ENCODE results near the gene SPINK4.

SPINK4 gene, protein sequence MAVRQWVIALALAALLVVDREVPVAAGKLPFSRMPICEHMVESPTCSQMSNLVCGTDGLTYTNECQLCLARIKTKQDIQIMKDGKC

DNA sequence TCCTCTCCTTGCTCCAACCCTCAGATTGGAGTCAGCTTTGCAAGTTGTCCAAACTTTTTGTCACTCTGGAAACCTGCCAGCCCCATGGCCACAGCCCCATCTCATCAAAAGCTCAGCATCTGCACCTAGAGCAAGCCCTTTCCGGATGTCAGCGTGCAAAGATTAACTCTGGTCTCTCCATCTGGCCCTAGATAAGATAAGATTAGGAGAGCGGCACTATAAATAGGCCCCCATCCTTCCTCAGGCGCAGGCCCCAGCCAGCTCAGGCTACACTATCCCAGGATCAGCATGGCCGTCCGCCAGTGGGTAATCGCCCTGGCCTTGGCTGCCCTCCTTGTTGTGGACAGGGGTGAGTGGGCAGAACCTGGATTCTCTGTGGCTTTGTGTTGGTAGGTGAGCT lies at the start of gene SPINK4:
SPINK4 (plus strand) TSS at position 247 of the 400 bp plus-strand sequence; CDS start at position 289, 42 bp downstream.
- no peak for DNase-seq (ENCODE audit: low read depth in 2 of 2)

DNA sequence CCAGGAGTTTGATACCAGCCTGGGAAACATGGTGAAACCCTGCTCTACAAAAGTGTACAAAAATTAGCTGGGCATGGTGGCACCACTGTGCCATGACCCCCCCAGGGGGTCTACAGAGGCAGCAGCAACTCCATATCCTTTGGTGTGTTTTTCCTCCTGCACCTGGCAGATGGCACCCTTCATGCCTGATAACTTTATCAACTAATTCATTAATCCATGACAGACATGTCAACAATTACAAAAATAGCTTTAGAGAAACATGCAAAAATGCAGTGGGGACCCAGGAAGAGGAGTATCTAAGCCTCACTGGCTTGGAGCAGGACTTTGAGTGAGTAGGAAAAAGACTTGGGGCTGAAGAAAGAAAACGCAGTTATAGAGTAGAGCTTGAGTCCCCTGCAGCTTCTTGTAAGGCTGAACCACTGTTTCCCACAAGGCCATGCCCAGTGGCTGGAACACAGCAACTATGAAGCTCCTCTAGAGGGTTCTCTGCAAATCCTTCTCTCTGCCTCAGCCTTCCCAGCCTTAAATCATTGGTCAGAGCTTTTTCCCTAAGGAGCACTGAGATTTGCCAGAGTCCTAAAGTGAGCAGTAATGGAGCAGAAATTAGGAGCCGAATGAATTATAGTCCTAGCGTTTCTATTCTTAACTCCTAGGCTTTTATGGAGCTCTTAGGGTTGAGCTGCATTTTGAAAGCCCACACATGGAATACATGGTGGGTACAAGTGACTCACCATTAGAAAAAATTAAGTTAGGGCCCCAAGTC lies 47.3 kb upstream of the SPINK4 start:
- DNase-seq (ENCODE audit: low read depth in 2 of 2): peak; percentile 72 to 74

DNA sequence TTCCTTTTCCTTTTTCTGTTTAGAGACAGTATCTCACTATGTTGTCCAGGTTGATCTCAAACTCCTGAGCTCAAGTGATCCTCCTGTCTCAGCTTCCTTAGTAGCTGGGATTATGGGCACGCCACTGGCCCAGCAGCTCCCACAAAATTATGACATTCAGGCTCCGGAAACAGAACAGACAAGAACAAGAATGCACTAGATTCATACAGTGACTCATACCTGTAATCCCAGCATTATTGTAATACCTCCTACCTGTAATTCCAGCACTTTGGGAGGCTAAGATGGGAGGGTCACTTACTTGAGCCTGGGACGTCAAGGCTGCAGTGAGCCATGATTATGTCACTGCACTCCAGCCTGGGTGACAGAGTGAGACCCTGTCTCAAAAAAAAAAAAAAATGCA lies 46.1 kb upstream of the SPINK4 start:
- no peak for DNase-seq (ENCODE audit: low read depth in 2 of 2)

DNA sequence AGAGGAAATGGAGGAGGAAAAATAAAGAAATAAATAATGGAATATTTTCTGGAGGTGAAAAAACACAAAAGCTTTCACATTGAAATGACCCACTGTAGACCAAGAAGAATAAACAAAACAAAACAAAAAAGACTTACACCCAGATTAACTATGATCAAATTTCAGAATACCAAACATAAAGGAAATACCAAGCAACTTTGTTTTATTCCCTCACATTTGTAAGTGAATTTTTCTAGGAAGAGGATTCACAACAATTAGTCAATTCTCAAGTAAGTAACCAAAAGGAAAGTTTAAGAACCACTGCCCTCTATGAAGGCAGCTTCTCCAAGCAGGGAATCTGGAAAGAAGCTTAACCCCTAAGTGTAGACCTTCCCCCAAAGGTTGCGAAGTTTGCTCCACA lies 43.2 kb upstream of the SPINK4 start:
- no peak for DNase-seq (ENCODE audit: low read depth in 2 of 2)

DNA sequence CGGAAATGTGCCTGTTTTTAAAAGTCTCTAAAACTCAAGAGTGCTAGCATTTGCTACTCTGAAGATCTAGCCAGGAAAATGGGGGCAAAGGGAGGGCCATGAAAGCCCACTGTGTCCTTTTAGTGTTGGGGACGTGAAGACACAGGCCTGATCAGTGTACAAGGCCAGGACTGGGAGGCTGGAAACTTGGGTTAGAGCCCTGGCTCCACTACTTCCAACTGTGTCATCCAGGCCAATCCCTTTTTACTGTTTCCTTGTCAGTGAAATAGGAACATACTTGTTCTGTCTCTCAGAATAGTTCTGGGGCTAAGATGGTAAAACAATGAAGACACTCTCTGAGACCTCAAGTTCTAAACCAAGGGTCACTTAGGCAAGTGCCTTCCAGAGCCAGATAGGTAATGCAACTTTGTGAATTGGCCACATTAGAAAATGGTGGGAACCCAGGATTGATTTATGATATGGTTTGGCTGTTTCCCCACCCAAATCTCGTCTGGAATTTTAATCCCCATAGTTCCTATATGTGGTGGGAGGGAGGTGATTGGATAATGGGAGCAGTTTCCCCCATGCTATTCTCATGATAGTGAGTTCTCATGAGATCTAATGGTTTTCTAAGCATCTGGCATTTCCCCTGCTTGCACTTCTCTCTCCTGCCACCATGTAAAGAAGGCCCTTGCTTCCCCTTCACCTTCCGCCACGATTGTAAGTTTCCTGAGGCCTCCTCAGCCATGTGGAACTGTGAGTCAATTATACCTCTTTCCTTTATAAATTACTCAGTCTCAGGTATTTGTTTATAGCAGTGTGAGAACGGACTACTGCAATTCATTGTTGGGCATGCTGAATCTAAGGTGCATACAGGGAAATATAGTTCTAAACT lies 42.5 kb upstream of the SPINK4 start:
- DNase-seq (ENCODE audit: low read depth in 2 of 2): no peak

DNA sequence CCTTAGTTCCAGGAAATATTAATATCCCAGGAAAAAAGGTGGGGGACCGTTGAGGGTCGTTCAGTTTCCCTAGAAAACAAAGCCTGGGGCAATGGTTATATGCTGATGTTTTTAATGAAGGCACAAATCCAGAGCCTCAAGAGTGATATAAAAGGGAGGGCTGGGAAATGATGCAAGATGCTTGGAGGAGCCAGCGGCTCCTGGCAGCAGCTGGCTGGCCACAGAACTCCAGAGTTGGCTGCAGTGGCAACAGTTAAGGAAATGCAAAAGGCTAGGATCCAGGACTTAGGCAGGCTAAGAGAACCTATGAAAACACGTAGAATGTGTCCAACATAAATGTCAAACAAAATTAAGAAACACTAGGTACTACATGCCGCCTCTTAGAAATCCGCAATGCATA lies 41.8 kb upstream of the SPINK4 start:
- no peak for DNase-seq (ENCODE audit: low read depth in 2 of 2)

DNA sequence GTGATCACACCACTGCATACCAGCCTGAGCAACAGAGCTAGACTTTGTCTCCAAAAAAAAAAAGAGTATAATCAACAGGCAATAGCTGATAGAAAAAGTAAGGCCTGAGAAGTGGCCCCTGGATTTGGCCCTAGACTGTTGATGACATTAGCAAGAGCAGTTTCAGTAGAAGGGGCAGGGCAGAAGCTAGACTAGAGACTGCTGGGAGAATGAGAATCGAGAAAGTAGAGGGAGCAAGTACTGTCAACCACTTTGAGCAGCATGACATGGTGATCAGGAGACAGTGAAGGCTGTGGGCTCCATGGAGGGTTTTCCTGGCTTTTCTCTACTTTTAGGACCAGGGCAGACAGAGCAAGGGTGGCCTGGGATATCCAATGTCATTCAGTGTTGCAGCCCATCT lies 37.9 kb upstream of the SPINK4 start:
- no peak for DNase-seq (ENCODE audit: low read depth in 2 of 2)

DNA sequence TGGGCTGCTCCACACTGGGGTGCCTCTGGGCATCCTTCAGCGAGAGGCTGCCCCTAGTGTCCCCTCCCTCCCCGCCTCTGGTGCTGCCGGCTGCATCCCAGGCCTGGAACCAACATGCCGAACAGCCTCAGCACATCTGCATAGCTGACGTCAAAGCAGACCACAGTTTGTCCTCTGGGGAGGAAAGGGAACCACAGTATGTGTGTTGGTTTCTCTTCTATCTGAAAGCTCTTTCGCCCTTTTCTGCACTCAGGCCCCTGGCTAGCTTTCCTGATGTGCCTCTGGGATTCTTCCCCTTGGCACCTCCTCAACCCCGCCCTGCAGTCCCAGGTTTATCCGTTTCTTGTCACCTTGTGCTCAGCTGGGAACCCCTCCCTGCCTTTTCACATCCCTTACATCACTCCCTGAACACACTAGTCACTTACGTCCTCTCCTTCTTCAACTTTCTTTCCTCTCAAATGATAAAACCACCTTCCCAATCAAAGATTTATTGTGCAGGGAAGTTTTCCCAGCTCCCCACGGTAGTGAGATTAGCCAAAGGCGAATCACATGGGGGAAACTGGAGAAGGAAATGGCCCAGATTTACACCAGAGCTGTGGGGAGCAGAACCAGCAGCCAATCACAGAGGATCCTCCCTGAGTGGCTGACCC lies 37.3 kb upstream of the SPINK4 start:
- DNase-seq (ENCODE audit: low read depth in 2 of 2): peak; percentile 73 to 74

DNA sequence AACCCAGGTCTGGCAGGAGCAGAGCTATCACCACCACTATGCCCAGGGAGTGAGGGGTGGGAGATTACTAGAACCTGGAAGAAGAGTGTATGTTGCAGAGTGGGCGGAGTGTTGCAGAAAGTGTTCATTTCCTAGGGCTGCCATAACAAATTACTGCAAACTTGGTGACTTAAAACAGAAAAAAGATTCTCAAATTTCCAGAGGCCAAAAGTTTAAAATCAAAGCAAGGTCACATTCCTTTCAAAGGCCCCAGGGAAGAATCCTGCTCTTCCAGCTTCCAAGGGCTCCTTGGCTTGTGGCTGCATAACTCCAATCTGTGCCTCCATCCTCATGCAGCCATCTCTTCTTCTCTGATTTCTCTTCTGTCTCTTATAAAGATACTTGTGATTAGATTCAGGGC lies 30.6 kb upstream of the SPINK4 start:
- no peak for DNase-seq (ENCODE audit: low read depth in 2 of 2)

DNA sequence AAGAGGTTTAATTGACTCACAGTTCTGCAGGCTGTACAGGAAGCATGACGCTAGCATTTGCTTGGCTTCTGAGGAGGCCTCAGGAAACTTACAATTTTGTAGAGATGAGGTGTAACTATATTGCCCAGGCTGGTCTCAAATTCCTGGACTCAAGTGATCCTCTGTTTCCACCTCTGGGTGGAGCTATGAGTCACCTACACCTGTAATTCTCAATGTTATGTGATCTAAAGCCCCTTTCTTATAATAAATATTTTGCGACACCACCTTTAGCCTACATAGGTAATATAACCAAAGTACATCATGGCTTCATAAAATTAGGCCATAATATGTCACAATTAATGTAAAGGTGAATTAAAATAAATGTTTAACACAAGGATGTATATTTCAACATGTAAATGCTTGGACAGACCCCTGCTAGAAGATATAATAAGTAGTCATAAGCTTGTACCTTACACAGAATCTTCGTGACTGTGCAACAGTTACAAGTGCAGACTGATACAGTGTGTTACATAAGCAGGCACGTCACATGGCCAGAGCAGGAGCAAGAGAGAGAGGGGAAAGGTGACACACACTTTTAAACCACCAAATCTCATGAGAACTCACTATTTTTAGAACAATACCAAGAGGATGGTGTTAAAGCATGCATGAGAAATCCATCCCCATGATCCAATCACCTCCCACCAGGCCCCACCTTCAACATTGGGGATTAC lies 29.8 kb upstream of the SPINK4 start:
- DNase-seq (ENCODE audit: low read depth in 2 of 2): no peak

DNA sequence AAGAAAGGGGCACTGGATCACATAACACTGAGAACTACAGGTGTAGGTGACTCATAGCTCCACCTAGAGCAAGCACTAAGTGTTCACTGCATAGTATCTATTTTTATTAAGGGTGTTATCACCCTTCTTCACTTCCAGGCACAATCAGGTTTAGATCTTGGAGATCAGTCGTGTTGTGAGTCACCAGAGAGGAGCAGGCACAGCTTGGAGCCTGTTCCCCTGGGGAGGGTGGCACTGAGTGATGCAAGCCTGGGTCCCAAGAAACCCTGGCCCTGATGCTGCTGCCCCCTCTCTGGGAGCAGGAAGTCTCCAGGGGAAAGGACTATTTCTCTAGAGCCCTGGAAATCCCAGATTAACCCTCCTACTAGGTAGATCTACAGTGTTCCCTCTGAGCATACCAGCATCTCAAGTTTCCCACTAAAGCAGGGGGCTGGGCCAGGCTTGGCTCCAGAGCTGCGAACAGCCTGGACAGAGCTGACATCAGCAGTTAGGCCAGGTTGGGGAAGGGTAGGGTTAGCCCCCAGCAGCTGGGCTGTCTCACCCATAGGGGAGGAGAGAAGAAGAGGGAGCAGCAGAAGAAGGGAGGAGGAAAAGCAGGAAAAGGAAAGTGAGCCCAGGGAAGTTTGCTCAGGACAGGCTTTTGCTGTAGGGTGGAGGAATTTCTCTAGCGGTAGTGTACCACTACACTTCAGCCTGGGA lies 28.1 kb upstream of the SPINK4 start:
- no peak for DNase-seq (ENCODE audit: low read depth in 2 of 2)

DNA sequence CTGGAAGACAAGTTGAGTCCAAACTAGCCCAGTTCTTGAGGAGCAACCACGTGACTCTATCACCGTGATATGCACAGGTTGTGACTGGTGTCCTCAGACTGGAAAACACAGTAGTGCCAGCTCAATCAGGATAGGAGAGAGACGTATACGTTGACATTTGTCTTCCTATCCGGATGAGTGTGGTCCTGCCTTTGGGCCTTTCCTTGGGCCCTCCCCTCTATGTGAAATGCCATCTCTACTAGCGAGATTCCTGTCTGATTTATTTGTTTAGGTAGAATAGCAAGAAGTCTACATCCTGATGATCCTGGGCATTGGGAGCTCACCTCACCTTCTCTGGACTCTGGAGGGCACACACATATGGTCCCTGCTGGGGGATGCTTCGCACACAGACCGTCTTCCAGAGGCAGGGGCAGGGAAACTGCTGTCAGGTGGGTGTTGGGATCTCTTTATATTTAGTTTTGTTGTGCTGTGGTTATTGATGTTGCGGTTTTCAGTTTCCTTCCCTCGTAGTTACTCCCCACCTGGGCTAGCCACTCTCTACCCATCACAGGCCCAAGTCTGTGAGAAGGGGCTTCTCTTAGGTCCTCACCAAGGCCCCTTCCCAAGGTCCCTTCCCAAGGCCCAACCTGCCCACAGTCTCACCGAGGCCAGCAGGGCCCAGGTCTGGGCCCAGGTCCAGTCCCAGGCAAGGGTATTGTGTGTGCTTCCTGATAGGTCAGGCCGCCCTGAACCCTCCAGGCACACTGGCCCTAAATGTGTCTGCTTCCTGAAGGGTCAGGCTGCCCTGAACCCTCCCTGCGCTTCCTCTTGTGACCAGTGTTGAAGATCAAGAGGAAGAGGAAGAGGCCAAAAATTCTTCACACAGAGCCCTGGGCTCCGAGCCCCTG lies 19.0 kb upstream of the SPINK4 start:
- DNase-seq (ENCODE audit: low read depth in 2 of 2): no peak

DNA sequence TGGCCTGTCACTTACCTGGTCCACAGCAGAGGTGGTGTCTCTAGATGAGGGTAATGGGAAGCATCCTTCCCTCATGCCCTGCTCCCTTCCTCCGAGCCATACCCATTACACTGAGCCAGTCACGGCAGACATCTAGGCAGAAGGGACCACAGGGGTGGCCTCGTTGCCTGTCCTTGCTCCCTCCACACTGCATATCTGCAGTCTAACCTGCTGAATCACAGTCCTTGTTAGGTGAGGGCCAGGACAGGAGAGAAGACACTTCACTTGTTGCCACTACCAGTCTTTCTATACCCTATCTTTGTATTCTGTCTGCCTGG lies 18.4 kb upstream of the SPINK4 start:
- DNase-seq (ENCODE audit: low read depth in 2 of 2): no peak

DNA sequence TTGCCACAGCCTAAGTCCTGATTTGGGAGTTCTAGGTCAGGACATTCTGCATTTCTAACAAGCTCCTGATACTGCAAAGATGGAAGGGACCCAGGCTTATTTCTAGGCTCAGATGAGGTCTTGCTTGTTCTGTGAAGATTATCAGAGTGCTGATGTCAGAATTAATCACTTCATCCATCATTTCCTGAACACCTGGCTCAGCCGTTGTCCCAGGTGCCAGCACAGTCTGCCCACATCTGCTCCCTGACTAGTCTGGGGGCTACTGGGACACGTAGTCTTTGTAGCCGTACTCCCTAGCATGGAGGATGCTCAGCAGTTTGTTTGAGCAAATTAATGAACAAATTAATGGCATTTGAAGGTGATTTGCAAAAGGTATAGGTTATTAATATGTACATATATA lies 17.9 kb upstream of the SPINK4 start:
- DNase-seq (ENCODE audit: low read depth in 2 of 2): no peak

DNA sequence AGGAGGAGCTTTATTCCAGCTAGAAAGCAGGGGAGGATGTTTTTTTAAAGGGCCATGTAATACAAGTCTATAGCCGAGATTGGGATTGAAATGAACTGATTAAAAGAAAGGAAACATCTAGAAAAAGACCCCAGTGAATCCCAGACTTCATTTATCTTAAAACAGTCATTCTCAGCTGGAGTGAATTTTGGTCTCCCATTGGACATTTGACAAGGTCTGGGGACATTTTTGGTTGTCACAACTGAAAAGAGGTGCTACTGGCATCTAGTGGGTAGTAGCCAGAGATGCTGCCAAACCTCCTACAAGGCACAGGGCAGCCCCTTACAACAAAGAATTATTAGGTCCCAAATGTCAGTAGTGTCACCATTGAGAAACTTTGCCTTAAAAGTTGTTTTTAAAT lies 16.3 kb upstream of the SPINK4 start:
- DNase-seq (ENCODE audit: low read depth in 2 of 2): no peak

DNA sequence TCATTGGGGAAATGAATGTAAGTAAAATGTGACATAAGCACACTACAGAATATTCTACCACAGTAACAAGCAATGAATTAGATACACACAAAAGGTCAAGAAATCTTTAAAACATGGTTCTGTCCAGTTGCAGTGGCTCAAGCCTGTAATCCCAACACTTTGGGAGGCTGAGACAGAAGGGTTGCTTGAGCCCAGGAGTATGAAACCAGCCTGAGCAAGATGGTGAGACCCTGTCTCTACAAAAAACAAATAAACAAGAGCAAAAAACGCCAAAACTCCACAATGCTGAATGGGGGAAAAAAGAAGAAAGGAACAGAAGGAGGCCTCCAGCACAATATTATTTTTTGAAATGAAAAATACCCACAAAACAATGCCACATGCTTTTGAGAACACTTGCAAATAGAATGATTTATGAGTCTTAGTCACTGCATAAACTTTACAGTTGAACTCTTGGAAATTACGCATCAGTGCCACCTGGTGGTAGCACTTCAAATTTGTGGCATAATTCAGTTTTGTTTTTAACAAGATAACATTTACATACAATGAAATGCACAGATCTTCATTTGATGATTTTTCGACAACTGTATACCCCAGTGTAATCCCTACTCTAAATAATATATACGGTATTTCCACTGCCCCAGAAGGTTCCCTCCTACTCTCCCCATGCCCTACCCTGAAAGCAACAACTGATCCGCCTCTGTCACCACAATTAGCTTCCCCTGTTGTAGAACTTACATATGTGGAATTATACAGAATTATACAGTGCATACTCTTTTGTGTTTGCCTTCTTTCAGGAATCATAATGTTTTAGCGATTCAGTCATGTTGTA lies 14.4 kb upstream of the SPINK4 start:
- DNase-seq (ENCODE audit: low read depth in 2 of 2): peak; percentile 66 to 70

DNA sequence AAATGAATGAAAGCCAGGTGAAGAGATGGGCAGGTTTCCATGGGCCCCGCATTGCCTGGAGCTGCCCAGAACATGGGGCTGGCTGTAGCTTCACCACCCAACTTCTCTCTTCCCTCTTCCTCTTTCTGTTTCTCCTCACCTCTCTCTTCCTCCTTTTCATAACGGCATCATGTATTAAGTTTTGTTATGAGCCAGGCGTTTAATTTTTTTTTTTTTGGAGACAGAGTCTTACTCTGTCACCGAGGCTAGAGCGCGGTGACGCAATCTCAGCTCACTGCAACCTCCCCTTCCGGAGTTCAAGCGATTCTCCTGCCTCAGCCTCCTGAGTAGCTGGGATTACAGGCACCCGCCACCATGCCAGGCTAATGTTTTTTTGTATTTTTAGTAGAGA lies 13.0 kb upstream of the SPINK4 start:
- no peak for DNase-seq (ENCODE audit: low read depth in 2 of 2)

DNA sequence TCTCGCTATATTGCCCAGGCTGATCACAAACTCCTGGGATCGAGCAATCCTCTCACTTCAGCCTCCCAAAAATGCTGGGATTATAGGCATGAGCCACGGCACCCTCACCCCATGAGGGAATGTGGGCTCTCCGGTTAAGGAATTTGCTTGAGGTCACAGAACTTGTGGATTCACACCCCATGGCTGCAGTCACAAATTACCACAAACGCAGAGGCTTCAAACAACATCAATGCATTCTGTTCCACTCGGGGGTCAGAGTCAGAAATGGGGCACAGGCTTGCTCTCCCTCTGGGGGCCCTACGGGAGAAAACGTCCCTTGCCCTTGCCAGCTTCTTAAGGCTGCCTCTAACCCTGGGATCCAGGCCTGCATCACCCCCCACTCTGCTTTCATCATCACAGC lies 12.2 kb upstream of the SPINK4 start:
- DNase-seq (ENCODE audit: low read depth in 2 of 2): no peak

DNA sequence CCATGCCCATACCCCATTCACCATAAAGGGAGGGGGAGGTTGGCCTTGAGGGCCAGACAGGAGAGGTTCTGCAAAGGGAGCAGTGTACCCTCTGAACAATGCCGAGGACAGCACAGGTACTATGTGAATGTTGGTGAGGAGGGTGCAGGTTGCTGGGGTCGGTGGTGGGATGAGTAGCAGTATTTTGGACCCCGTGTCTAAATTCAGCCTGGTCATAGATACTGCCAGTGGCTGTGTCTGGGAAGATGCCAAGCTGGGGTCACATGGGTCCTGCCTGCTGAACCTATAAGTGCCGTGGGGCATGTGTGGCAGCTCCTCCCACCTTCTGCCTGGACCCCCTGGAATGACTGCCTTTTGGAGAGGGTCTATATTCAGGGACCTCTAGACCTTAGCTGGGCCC lies 11.4 kb upstream of the SPINK4 start:
- DNase-seq (ENCODE audit: low read depth in 2 of 2): no peak

Measured in fibroblast of skin of left quadriceps (primary cell).